H1 (cell line): Measurements from ENCODE around the gene HDLBP. TPM values are rescaled to one million over a fixed set of nuclear protein-coding genes. Genes with fewer than 3 reads are reported as not detected.

Source experiments
- ASH2L ChIP-seq: fragments of 200-600, 300-600 bp; sonication (generic); IDR thresholded peaks from one replicate; pipeline ENCODE4 v1.7.1; 2017; ENCODE audit warnings: low read length
- BACH1 ChIP-seq: IDR thresholded peaks from 2 replicates; pipeline ENCODE4 v1.6.1; 2012; ENCODE audit warnings: low read length, improper control_type of control experiment
- CBX5 ChIP-seq: fragments of 300-800, 300-1000 bp; sonication (generic); IDR thresholded peaks from 2 replicates; pipeline ENCODE4 v1.7.1; 2016; ENCODE audit warnings: antibody characterized with exemption, low read length, low read depth
- CHD1 ChIP-seq: IDR thresholded peaks from 2 replicates; pipeline ENCODE4 v1.6.1; 2012; ENCODE audit warnings: low read depth, low read length, improper control_type of control experiment
- CHD7 ChIP-seq: fragments of 300-600 bp; sonication (generic); IDR thresholded peaks from 2 replicates; pipeline ENCODE4 v1.7.1; 2012; ENCODE audit warnings: low read length, moderate library complexity, mild to moderate bottlenecking, inconsistent platforms; ENCODE audit not compliant: insufficient replicate concordance
- CTBP2 ChIP-seq: IDR thresholded peaks from 2 replicates; pipeline ENCODE4 v1.7.0; 2011; ENCODE audit warnings: borderline replicate concordance, mild to moderate bottlenecking, moderate library complexity, mixed read lengths, low read length; ENCODE audit not compliant: insufficient read depth, insufficient read length
- EP300 ChIP-seq, 2 experiments: IDR thresholded peaks; 1 replicate in 1 of 2; 2 replicates in 1 of 2; pipeline ENCODE4 v1.6.1; 2011 to 2012; ENCODE audit warnings: low read depth in 2 of 2, low read length in 2 of 2, mild to moderate bottlenecking in 2 of 2, borderline replicate concordance in 1 of 2, inconsistent platforms in 1 of 2, moderate library complexity in 1 of 2
- GABPA ChIP-seq: IDR thresholded peaks from 2 replicates; pipeline ENCODE4 v1.6.1; 2011; ENCODE audit warnings: mild to moderate bottlenecking, low read length, moderate library complexity, borderline replicate concordance; ENCODE audit not compliant: insufficient read depth
- POU5F1 ChIP-seq: IDR thresholded peaks from 2 replicates; pipeline ENCODE4 v1.6.1; 2011; ENCODE audit warnings: low read depth, mild to moderate bottlenecking, low read length, moderate library complexity
- SIRT6 ChIP-seq: IDR thresholded peaks from one replicate; pipeline ENCODE4 v1.7.1; 2012; ENCODE audit warnings: low read length, inconsistent platforms
- TAF7 ChIP-seq: optimal IDR thresholded peaks from 2 replicates; pipeline ENCODE3; 2011; ENCODE audit warnings: low read depth, mild to moderate bottlenecking, inconsistent platforms, low read length, moderate library complexity, borderline replicate concordance
- TEAD4 ChIP-seq: IDR thresholded peaks from 2 replicates; pipeline ENCODE4 v1.6.1; 2012; ENCODE audit warnings: low read depth, low read length, inconsistent platforms, mixed read lengths
- polyA plus RNA-seq, 7 experiments: library from polyadenylated mRNA; depleted of rRNA in 3 of 7; stranded (reverse) in 5 of 7; unstranded in 2 of 7; fragments of >200 nt in 5 of 7; fragments of 200-250 nt in 2 of 7; gene quantifications; 1 replicate in 5 of 7; 2 replicates in 1 of 7; 4 replicates in 1 of 7; pipeline versions ENCODE4 v1.2.1 to v1.2.3, GENCODE V29; 2011 to 2013; ENCODE audit warnings: missing spikeins in 2 of 7, mixed read lengths in 2 of 7
- total RNA-seq: library from RNA; stranded (reverse); fragmentation: NEBNext Ultra II Directional; extraction: Animal tissue kit (Norgen Biotek cat#: 25700); gene quantifications from 2 replicates; pipeline ENCODE4 v1.2.1, GENCODE V29; 2021

HDLBP gene
- total and polyA plus RNA-seq, 2 of the 8 experiments (the other 6 are each of a cell fraction or from before 2014, with no cell fraction given) = 185 to 360 TPM

DNA sequence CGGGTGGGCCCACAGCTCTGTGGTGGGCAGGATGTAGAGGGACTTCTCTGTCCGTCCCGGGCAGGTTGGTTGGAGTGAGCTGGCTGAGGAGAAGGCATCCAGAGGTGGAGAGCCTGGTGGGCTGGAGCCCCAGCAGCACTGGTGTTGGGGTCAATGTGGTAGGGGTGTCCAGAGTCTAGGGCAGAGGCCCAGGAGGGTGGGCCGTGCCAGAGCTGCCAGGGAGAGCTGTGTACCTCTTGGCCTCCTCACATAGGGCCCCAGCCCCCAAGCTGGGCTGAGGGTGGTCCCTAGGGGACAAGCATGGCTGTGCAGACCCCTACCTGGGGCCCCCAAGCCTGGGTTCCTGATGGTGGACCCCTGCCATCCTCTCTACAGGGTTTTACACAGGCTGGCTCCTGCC is 111.0 kb downstream of the HDLBP start (continued):
- TF ChIP-seq CHD7 (no peak), ASH2L (no peak), POU5F1 (no peak), SIRT6 (no peak), CHD1 (no peak), EP300 (IDR thresholded peaks at IDR 0.05; ENCODE audit: borderline replicate concordance in 1 of 2, low read depth in 2 of 2, low read length in 2 of 2) (no peak), TAF7 (no peak), CBX5 (no peak), BACH1 (no peak), GABPA (no peak), CTBP2 (no peak), TEAD4 (no peak)
